Measurements from ENCODE around the gene SPOCK3. TPM values are rescaled to one million over a fixed set of nuclear protein-coding genes. Genes with fewer than 3 reads are reported as not detected.

SPOCK3 gene
- total and polyA plus RNA-seq, 3 donors from 2014 or later = 0.16 to 1.5 (median 0.68) TPM

DNA sequence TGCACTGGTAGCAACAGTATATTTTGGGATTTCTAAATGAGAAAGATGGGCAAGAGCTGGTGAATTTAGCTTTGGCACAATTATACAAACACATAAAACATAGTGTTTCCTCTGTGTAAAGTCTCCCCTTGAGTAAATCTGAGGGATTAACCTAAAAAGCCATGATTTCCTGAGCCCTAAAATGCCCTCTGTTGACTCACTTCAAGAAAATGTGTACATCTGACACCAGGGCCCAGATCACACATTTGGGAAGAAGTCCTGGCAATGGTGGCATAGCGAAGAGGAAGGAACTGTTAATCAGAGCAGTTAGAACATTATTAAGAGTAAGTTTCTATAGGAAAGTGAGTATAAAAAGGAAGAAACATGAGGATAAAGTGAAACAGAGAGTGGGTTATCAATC lies 338.5 kb downstream of the SPOCK3 start:
- DNase-seq = no peak
- Histone ChIP-seq H3K27me3 (no peaks in the 10 kb centered on the region), H3K4me3 (no peak overlapping the region), H3K27ac (no peak overlapping the region), H3K4me1 (no peaks in the 10 kb centered on the region), H3K36me3 (ENCODE audit: low read depth, missing control alignments) (no peaks in the 10 kb centered on the region), H3K9me3 (no peaks in the 10 kb centered on the region)
- no peak for TF ChIP-seq POLR2A (IDR thresholded peaks at IDR 0.05)
- TF ChIP-seq, protein P1, sequence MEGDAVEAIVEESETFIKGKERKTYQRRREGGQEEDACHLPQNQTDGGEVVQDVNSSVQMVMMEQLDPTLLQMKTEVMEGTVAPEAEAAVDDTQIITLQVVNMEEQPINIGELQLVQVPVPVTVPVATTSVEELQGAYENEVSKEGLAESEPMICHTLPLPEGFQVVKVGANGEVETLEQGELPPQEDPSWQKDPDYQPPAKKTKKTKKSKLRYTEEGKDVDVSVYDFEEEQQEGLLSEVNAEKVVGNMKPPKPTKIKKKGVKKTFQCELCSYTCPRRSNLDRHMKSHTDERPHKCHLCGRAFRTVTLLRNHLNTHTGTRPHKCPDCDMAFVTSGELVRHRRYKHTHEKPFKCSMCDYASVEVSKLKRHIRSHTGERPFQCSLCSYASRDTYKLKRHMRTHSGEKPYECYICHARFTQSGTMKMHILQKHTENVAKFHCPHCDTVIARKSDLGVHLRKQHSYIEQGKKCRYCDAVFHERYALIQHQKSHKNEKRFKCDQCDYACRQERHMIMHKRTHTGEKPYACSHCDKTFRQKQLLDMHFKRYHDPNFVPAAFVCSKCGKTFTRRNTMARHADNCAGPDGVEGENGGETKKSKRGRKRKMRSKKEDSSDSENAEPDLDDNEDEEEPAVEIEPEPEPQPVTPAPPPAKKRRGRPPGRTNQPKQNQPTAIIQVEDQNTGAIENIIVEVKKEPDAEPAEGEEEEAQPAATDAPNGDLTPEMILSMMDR (IDR thresholded peaks at IDR 0.05) = no peak
- intact Hi-C loops (cut with DNase I; ENCODE audit: low total_unique reads) = no loop called here
- 94 to 100% methylated on average over 1 of the region's 1 CpG for WGBS, 2 donors

DNA sequence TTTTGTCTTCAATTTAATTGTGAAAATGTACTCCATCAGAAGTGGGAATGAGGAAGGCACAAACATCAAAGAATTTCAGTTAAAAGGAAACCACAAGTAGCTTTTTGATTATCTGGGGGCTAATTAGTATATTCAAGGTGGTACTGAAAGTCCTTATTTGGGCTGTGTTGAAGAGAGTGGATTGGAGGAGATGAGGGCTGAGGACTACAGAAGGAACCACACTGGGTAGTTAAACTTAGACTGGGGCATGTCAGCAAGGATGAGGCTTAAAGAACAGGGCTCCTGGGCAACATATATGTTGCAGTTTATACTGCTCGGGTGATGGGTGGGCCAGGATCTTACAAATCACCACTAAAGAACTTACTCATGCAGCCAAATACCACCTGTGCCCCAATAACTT lies 346.8 kb downstream of the SPOCK3 start:
- Histone ChIP-seq H3K4me1 (no peaks in the 10 kb centered on the region), H3K27me3 (no peaks in the 10 kb centered on the region), H3K27ac (no peak overlapping the region), H3K9me3 (no peaks in the 10 kb centered on the region), H3K36me3 (ENCODE audit: low read depth, missing control alignments) (no peaks in the 10 kb centered on the region), H3K4me3 (no peak overlapping the region)
- TF ChIP-seq, protein P1 (IDR thresholded peaks at IDR 0.05) = no peak
- TF ChIP-seq POLR2A (IDR thresholded peaks at IDR 0.05) = no peak
- WGBS, 2 donors = 91 to 93% methylated on average over 1 of the region's 1 CpG
- no peak for DNase-seq
- intact Hi-C loops (cut with DNase I; ENCODE audit: low total_unique reads) = no loop called here

DNA sequence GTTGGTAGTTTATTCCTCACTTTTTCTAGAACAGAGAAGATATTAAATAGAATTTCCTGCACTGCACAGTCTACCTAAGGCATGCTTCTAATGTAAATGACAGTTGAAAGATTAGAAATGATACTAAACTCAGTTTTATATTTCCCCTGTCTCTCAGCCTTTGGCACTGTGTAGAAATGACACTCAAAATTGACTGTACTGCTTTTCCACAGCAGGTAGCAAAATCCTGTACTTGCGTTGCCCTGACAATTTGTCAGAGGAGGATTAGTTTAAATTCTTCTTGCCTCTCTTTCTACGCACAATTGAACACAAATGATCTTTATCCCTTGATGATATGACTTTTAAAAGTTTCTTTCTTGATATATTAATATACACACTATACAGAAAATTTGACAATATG lies 347.6 kb downstream of the SPOCK3 start:
- Histone ChIP-seq H3K27ac (no peak overlapping the region), H3K9me3 (no peaks in the 10 kb centered on the region), H3K4me1 (no peaks in the 10 kb centered on the region), H3K36me3 (ENCODE audit: low read depth, missing control alignments) (no peaks in the 10 kb centered on the region), H3K27me3 (no peaks in the 10 kb centered on the region), H3K4me3 (no peak overlapping the region)
- no peak for TF ChIP-seq POLR2A (IDR thresholded peaks at IDR 0.05)
- DNase-seq = no peak
- intact Hi-C loops (cut with DNase I; ENCODE audit: low total_unique reads) = no loop called here
- WGBS, 2 donors = 92 to 95% methylated on average over 2 of the region's 2 CpGs

DNA sequence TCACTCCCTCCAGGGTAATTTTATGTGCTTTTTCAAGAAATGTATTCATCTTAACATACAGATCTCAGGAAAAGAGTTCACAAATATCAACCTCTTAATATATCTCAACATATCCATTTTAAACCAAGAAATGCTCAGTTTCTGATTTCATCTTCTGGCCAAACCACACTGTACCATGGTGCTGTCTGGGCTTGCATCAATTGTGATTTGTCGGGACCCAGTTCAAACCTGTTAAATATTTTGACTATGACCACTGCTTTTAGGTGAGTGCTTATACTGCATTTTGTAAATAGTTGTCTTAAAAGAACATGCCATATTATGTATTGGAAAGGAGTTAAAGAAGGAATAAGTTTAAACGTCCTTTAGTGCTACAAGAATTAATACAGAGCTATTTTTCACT lies 352.1 kb downstream of the SPOCK3 start:
- H3K27me3 ChIP-seq = no peaks in the 10 kb centered on the region
- H3K4me3 ChIP-seq = no peak overlapping the region
- WGBS, 2 donors = 80 to 84% methylated on average over 2 of the region's 2 CpGs
- H3K27ac ChIP-seq = no peak overlapping the region
- no peaks in the 10 kb centered on the region for H3K4me1 ChIP-seq
- intact Hi-C loops (cut with DNase I; ENCODE audit: low total_unique reads) = no loop called here
- H3K36me3 ChIP-seq (ENCODE audit: low read depth, missing control alignments) = no peaks in the 10 kb centered on the region
- no peaks in the 10 kb centered on the region for H3K9me3 ChIP-seq
- DNase-seq = no peak
- no peak for TF ChIP-seq POLR2A (IDR thresholded peaks at IDR 0.05)
- TF ChIP-seq, protein P1 (IDR thresholded peaks at IDR 0.05) = no peak

DNA sequence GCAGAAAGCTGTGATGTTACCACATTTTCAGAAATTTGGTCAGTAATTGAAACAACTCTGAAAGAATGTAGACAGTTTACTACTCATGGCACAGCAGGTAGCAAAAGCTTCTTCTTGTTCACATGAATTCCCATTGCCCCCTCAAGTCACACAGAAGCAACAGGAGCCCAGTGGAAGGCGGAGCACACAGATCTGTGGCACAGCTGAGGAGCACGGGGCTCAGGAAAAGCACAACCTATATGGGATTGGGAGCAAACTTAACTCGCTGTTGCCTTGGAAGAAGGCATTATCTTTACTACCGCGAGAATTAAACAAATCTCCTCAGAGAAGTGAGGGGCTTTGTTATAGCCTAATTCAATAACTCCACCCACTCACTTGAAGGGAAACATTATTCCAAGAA lies 358.5 kb downstream of the SPOCK3 start:
- H3K4me1 ChIP-seq = no peaks in the 10 kb centered on the region
- no peak for TF ChIP-seq POLR2A (IDR thresholded peaks at IDR 0.05)
- TF ChIP-seq, protein P1 (IDR thresholded peaks at IDR 0.05) = no peak
- WGBS, 2 donors = 60 to 66% methylated on average over 5 of the region's 5 CpGs

More for the DNA sequence above, 358.5 kb downstream of the SPOCK3 start:
- H3K27ac ChIP-seq = no peak overlapping the region
- no peak overlapping the region for H3K4me3 ChIP-seq
- no peaks in the 10 kb centered on the region for H3K36me3 ChIP-seq (ENCODE audit: low read depth, missing control alignments)
- no peaks in the 10 kb centered on the region for H3K9me3 ChIP-seq
- no peaks in the 10 kb centered on the region for H3K27me3 ChIP-seq
- no peak for DNase-seq
- intact Hi-C loops (cut with DNase I; ENCODE audit: low total_unique reads) = no loop called here
